Measurements from ENCODE around the gene COPRS. TPM values are rescaled to one million over a fixed set of nuclear protein-coding genes. Genes with fewer than 3 reads are reported as not detected.

COPRS gene
- total RNA-seq, 1 donor from 2014 or later = 13.7 TPM

DNA sequence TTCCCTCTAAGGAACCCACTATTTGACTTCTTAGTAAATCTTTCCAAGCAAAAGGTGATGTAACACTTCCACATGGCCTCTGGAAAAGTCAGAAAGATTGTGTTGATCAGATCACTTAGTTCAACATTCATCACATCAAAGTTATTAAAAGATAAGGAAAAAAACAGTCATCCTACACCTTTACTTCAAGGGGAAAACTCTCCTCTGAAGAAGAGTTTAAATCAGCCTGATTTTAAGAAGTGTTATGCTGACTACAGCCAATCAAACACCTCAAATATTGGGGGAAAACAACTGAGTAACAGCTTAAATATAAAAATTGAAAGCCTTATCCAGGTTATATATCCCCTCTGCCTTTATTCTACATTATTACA is 19.6 kb upstream of the COPRS start:
- Mint-ChIP-seq H3K27ac (ENCODE audit: unreplicated experiment) (no peak overlapping the region), H3K4me3 (ENCODE audit: unreplicated experiment) (no peak overlapping the region), H3K36me3 (ENCODE audit: unreplicated experiment) (no peaks in the 10 kb centered on the region), H3K9me3 (ENCODE audit: unreplicated experiment) (no peaks in the 10 kb centered on the region), H3K27me3 (ENCODE audit: unreplicated experiment) (no peaks in the 10 kb centered on the region), H3K4me1 (ENCODE audit: low read depth, unreplicated experiment) (no peaks in the 10 kb centered on the region)
- TF ChIP-seq, protein P1, sequence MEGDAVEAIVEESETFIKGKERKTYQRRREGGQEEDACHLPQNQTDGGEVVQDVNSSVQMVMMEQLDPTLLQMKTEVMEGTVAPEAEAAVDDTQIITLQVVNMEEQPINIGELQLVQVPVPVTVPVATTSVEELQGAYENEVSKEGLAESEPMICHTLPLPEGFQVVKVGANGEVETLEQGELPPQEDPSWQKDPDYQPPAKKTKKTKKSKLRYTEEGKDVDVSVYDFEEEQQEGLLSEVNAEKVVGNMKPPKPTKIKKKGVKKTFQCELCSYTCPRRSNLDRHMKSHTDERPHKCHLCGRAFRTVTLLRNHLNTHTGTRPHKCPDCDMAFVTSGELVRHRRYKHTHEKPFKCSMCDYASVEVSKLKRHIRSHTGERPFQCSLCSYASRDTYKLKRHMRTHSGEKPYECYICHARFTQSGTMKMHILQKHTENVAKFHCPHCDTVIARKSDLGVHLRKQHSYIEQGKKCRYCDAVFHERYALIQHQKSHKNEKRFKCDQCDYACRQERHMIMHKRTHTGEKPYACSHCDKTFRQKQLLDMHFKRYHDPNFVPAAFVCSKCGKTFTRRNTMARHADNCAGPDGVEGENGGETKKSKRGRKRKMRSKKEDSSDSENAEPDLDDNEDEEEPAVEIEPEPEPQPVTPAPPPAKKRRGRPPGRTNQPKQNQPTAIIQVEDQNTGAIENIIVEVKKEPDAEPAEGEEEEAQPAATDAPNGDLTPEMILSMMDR (IDR thresholded peaks at IDR 0.05; ENCODE audit: partially characterized antibody, unreplicated experiment) = no peak
- no peak for DNase-seq

DNA sequence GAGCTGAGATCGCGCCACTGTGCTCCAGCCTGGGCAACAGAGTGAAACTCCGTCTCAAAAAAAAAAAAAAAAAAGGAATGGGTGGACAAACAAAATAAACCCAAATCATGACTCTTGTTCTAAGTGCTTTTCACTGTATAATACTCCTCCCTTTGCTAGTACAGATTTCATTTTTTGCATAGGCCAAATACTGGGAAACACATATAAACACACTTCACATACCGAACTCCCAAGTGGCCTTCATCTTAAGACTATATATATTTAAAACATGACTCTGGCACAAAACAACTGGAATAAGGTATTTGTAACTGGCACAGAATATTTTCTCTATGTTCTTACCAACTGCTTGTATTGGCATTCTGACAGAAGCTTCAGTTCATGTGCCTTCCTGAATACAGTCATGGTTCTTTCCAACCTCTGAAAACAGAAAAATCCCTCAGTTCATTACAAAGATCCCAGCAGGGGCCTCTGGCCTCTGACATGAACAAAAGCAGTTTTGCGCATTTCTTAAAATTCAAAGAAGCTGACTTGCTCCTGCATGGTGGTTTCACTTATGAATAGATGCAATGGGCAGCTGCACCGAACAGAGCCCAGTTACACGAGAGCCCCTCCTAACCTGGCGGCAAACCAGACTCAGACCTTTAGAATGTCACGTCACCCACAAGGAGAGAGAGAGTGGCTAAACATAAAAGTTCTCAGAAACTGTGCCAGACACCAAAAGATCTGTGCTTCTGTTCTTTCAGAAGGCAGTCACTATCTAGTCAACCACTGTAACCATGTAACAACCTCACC is 19.1 kb upstream of the COPRS start:
- H3K4me3 Mint-ChIP-seq (ENCODE audit: unreplicated experiment) = no peak overlapping the region
- no peak for DNase-seq
- no peak overlapping the region for H3K27ac Mint-ChIP-seq (ENCODE audit: unreplicated experiment)

DNA sequence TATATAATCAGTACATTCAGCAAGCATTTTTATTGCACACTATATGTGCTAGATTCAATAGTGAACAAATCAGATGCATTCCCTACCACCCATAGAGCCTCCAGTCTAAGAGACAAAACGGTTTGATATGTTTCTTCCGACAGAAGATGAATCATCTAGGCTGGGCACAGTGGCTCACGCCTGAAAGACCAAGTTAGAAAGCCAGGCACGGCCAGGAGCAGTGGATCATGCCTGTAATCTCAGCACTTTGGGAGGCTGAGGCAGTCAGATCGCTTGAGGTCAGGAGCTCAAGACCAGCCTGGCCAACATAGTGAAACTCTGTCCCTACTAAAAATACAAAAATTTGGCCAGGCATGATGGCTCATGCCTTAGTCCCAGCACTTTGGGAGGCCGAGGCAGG is 18.3 kb upstream of the COPRS start:
- Mint-ChIP-seq H3K9me3 (ENCODE audit: unreplicated experiment) (no peaks in the 10 kb centered on the region), H3K27ac (ENCODE audit: unreplicated experiment) (no peak overlapping the region), H3K4me3 (ENCODE audit: unreplicated experiment) (no peak overlapping the region), H3K27me3 (ENCODE audit: unreplicated experiment) (no peaks in the 10 kb centered on the region), H3K36me3 (ENCODE audit: unreplicated experiment) (no peaks in the 10 kb centered on the region), H3K4me1 (ENCODE audit: low read depth, unreplicated experiment) (no peaks in the 10 kb centered on the region)
- DNase-seq = no peak
- TF ChIP-seq, protein P1 (IDR thresholded peaks at IDR 0.05; ENCODE audit: partially characterized antibody, unreplicated experiment) = no peak

More for the DNA sequence above, 19.1 kb upstream of the COPRS start:
- no peaks in the 10 kb centered on the region for H3K4me1 Mint-ChIP-seq (ENCODE audit: low read depth, unreplicated experiment)
- no peaks in the 10 kb centered on the region for H3K36me3 Mint-ChIP-seq (ENCODE audit: unreplicated experiment)
- TF ChIP-seq, protein P1 (IDR thresholded peaks at IDR 0.05; ENCODE audit: partially characterized antibody, unreplicated experiment) = no peak
- no peaks in the 10 kb centered on the region for H3K27me3 Mint-ChIP-seq (ENCODE audit: unreplicated experiment)
- H3K9me3 Mint-ChIP-seq (ENCODE audit: unreplicated experiment) = no peaks in the 10 kb centered on the region

DNA sequence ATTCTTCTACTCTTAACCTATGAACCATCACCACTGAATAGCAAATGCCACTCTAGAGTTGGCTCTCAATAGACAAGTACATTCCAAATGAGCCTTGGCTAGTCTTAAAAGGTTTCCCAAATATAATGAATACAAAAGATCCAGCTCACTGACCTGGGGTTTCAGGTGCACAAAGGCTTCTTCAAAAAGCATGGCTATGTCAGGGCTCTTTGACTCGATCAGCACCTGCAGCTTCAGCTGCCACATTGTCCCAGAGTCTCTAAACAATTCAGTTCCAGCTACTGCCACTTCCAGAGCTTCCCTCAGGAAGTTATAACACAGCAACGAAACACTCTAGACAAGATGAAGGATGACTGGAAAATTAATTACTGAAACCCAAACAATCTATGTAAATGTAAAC is 16.0 kb upstream of the COPRS start:
- H3K27ac Mint-ChIP-seq (ENCODE audit: unreplicated experiment) = no peak overlapping the region
- H3K36me3 Mint-ChIP-seq (ENCODE audit: unreplicated experiment) = no peaks in the 10 kb centered on the region
- DNase-seq = no peak
- no peaks in the 10 kb centered on the region for H3K27me3 Mint-ChIP-seq (ENCODE audit: unreplicated experiment)
- H3K4me1 Mint-ChIP-seq (ENCODE audit: low read depth, unreplicated experiment) = no peaks in the 10 kb centered on the region
- no peak overlapping the region for H3K4me3 Mint-ChIP-seq (ENCODE audit: unreplicated experiment)
- no peaks in the 10 kb centered on the region for H3K9me3 Mint-ChIP-seq (ENCODE audit: unreplicated experiment)
- TF ChIP-seq, protein P1 (IDR thresholded peaks at IDR 0.05; ENCODE audit: partially characterized antibody, unreplicated experiment) = no peak

DNA sequence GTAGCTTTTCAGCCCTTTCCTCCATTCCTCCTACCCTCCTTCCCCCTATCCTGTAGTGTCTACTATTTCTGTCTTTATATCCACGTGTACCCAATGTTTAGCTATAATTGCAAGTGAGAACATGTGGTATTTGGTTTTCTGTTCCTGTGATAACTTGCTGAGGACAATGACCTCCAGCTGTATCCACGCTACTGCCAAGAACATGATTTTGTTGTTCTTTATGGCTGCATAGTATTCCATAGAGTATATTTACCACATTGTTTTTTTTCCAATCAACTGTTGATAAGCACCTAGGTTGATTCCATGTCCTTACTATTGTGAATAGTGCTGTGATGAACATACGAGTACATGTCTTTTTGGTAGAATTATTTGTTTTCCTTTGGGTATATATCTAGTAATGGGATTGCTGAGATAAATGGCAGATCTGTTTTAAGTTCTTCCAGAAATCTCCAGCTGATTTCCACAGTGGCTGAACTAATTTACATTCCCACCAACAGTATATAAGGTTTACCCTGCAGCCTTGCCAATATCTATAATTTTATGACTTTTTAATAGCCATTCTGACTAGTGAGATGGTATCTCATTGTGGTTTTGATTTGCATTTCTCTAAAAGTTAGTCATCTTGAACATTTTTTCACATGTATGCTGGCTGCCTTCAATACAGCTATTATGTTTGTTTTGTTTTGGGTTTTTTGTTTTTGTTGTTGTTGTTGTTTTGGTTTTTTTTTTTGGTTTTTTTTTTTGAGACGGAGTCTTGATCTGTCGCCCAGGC is 10.9 kb upstream of the COPRS start:
- H3K27me3 Mint-ChIP-seq (ENCODE audit: unreplicated experiment) = no peaks in the 10 kb centered on the region
- no peak for DNase-seq
- H3K9me3 Mint-ChIP-seq (ENCODE audit: unreplicated experiment) = no peaks in the 10 kb centered on the region
- no peaks in the 10 kb centered on the region for H3K4me1 Mint-ChIP-seq (ENCODE audit: low read depth, unreplicated experiment)
- H3K4me3 Mint-ChIP-seq (ENCODE audit: unreplicated experiment) = no peak overlapping the region
- no peak overlapping the region for H3K27ac Mint-ChIP-seq (ENCODE audit: unreplicated experiment)
- no peaks in the 10 kb centered on the region for H3K36me3 Mint-ChIP-seq (ENCODE audit: unreplicated experiment)
- TF ChIP-seq, protein P1 (IDR thresholded peaks at IDR 0.05; ENCODE audit: partially characterized antibody, unreplicated experiment) = no peak
